ENCODE data around the gene NEUROG1. TPM values are rescaled to one million over a fixed set of nuclear protein-coding genes. Genes with fewer than 3 reads are reported as not detected.
"Not testable (repeated sequence)": the region's sequence is repeated elsewhere in the genome, so short reads cannot be mapped to it uniquely, and the experiment has no call there.

Gene NEUROG1
- total RNA-seq, 1 donor from 2014 or later: 222 TPM

DNA sequence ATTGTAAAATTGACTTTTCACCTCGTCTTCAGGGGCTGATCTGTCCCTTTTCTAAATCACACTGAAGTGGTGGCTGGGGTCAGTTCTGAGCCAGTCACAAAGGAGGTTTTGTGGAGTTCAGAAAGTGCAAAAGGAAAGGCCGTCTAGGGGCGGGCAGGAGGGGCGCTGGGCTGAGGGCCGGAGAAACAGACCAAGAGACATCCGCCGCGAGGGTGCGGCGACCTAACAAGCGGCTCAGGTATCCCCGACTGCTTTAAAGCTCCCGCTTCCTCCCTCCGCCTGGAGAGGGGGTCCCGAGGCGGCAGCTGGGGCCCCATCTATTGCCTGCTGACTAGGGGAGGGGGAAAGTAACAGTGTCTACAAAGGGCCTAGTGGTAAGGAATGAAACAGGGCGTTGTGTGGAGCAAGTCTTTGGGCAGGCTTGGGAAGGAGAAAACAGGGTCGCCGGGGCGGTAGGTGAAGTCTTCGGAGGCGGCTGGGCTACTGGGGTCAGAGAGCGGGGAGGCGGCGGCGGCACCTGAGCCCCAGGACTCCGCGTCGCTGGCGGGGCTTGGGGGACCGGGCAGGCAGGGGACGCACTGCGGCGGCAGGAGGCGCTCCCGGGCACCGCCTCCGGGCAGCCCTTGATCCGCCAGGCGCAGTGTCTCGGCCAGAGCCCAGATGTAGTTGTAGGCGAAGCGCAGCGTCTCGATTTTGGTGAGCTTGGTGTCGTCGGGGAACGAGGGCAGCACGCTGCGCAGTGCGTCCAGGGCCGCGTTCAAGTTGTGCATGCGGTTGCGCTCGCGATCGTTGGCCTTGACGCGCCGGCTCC lies 950 bp downstream of the NEUROG1 start:
- DNase-seq: peak; percentile 84
- TF ChIP-seq CTCF (IDR thresholded peaks at IDR 0.05; ENCODE audit: partially characterized antibody, unreplicated experiment): peak; percentile 32
- H3K27ac Mint-ChIP-seq (ENCODE audit: unreplicated experiment): peak overlapping the region; percentile 99
- peaks cover 22% of the 10 kb centered on the region for H3K27me3 Mint-ChIP-seq (ENCODE audit: unreplicated experiment)
- H3K9me3 Mint-ChIP-seq (ENCODE audit: unreplicated experiment): peaks cover 24% of the 10 kb centered on the region
- peaks cover 18% of the 10 kb centered on the region for H3K36me3 Mint-ChIP-seq (ENCODE audit: unreplicated experiment)
- peak overlapping the region; percentile 91 for H3K4me3 Mint-ChIP-seq (ENCODE audit: unreplicated experiment)
- H3K4me1 Mint-ChIP-seq (ENCODE audit: low read depth, unreplicated experiment): peaks cover 20% of the 10 kb centered on the region

- H3K36me3 Mint-ChIP-seq (ENCODE audit: unreplicated experiment): peaks cover 20% of the 10 kb centered on the region
- no peak for TF ChIP-seq CTCF (IDR thresholded peaks at IDR 0.05; ENCODE audit: partially characterized antibody, unreplicated experiment)
- peaks cover 21% of the 10 kb centered on the region for H3K27me3 Mint-ChIP-seq (ENCODE audit: unreplicated experiment)
- H3K9me3 Mint-ChIP-seq (ENCODE audit: unreplicated experiment): peaks cover 24% of the 10 kb centered on the region
- peaks cover 20% of the 10 kb centered on the region for H3K4me1 Mint-ChIP-seq (ENCODE audit: low read depth, unreplicated experiment)
- DNase-seq: no peak
- no peak overlapping the region for H3K27ac Mint-ChIP-seq (ENCODE audit: unreplicated experiment)
- H3K4me3 Mint-ChIP-seq (ENCODE audit: unreplicated experiment): peak overlapping the region; percentile 91
These were observed 2.0 kb downstream of the NEUROG1 start for GRCh38 chr5:135533794-135534193.

DNA sequence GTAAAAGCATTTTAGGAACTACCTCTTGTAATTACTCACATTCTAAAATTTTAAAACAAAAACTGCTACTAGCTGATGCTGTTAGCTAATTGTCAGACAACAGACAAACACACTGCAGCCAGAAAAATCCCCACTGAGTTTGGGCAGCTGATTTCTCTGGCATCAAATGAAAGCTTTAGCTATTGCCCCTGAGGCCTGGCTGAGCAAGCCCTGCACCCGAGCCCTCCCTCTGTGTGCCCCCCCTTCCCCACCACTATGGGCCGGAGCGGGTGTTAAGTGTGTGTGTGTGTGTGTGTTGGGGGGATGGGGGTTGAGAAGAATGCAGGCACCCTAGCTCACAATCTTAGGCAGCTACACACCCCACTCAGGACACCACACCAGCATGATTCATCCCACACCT lies 2.4 kb downstream of the NEUROG1 start:
- peak overlapping the region; percentile 91 for H3K4me3 Mint-ChIP-seq (ENCODE audit: unreplicated experiment)
- H3K27me3 Mint-ChIP-seq (ENCODE audit: unreplicated experiment): peaks cover 21% of the 10 kb centered on the region
- H3K4me1 Mint-ChIP-seq (ENCODE audit: low read depth, unreplicated experiment): peaks cover 20% of the 10 kb centered on the region
- no peak for DNase-seq
- H3K9me3 Mint-ChIP-seq (ENCODE audit: unreplicated experiment): peaks cover 24% of the 10 kb centered on the region
- peaks cover 20% of the 10 kb centered on the region for H3K36me3 Mint-ChIP-seq (ENCODE audit: unreplicated experiment)
- no peak for TF ChIP-seq CTCF (IDR thresholded peaks at IDR 0.05; ENCODE audit: partially characterized antibody, unreplicated experiment)
- H3K27ac Mint-ChIP-seq (ENCODE audit: unreplicated experiment): no peak overlapping the region

GRCh38 chr5:135529576-135529975 lies 6.2 kb downstream of the NEUROG1 start:
- peaks cover 14% of the 10 kb centered on the region for H3K9me3 Mint-ChIP-seq (ENCODE audit: unreplicated experiment)
- peaks cover 18% of the 10 kb centered on the region for H3K4me1 Mint-ChIP-seq (ENCODE audit: low read depth, unreplicated experiment)
- H3K4me3 Mint-ChIP-seq (ENCODE audit: unreplicated experiment); H3K27ac Mint-ChIP-seq (ENCODE audit: unreplicated experiment); DNase-seq: not testable (repeated sequence)
- peaks cover 32% of the 10 kb centered on the region for H3K36me3 Mint-ChIP-seq (ENCODE audit: unreplicated experiment)
- H3K27me3 Mint-ChIP-seq (ENCODE audit: unreplicated experiment): peaks cover 11% of the 10 kb centered on the region

- Mint-ChIP-seq H3K36me3 (ENCODE audit: unreplicated experiment) (peaks cover 39% of the 10 kb centered on the region), H3K27me3 (ENCODE audit: unreplicated experiment) (peaks cover 4% of the 10 kb centered on the region), H3K27ac (ENCODE audit: unreplicated experiment) (no peak overlapping the region), H3K4me3 (ENCODE audit: unreplicated experiment) (no peak overlapping the region), H3K4me1 (ENCODE audit: low read depth, unreplicated experiment) (peaks cover 2% of the 10 kb centered on the region), H3K9me3 (ENCODE audit: unreplicated experiment) (peaks cover 10% of the 10 kb centered on the region)
- TF ChIP-seq CTCF (IDR thresholded peaks at IDR 0.05; ENCODE audit: partially characterized antibody, unreplicated experiment): no peak
- no peak for DNase-seq
These were observed 8.8 kb downstream of the NEUROG1 start for GRCh38 chr5:135526924-135527323.
